ENCODE data around the gene B3GLCT. TPM values are rescaled to one million over a fixed set of nuclear protein-coding genes. Genes with fewer than 3 reads are reported as not detected.

B3GLCT gene
- polyA plus RNA-seq, 1 of the 3 experiments (the other 2 are of a cell fraction): 2.4 TPM

- no peaks in the 10 kb centered on the region for H3K79me2 ChIP-seq (ENCODE audit: insufficient read depth)
- 39% methylated on average over 2 of the region's 2 CpGs for WGBS (ENCODE audit: low lambda C conversion rate)
- POLR2A ChIA-PET: no interaction called here
- TF ChIP-seq NFIC (IDR thresholded peaks at IDR 0.05; ENCODE audit: borderline replicate concordance): no peak
- TF ChIP-seq CTCF (IDR thresholded peaks at IDR 0.05): no peak
- TF ChIP-seq, protein P1, sequence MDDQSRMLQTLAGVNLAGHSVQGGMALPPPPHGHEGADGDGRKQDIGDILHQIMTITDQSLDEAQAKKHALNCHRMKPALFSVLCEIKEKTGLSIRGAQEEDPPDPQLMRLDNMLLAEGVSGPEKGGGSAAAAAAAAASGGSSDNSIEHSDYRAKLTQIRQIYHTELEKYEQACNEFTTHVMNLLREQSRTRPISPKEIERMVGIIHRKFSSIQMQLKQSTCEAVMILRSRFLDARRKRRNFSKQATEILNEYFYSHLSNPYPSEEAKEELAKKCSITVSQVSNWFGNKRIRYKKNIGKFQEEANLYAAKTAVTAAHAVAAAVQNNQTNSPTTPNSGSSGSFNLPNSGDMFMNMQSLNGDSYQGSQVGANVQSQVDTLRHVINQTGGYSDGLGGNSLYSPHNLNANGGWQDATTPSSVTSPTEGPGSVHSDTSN (IDR thresholded peaks at IDR 0.05): no peak
- no peak for TF ChIP-seq RAD21 (IDR thresholded peaks at IDR 0.05; ENCODE audit: low read length)
- TF ChIP-seq, protein P2, sequence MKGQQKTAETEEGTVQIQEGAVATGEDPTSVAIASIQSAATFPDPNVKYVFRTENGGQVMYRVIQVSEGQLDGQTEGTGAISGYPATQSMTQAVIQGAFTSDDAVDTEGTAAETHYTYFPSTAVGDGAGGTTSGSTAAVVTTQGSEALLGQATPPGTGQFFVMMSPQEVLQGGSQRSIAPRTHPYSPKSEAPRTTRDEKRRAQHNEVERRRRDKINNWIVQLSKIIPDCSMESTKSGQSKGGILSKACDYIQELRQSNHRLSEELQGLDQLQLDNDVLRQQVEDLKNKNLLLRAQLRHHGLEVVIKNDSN (IDR thresholded peaks at IDR 0.05; ENCODE audit: borderline replicate concordance, low read depth): no peak
- TF ChIP-seq, protein P3, sequence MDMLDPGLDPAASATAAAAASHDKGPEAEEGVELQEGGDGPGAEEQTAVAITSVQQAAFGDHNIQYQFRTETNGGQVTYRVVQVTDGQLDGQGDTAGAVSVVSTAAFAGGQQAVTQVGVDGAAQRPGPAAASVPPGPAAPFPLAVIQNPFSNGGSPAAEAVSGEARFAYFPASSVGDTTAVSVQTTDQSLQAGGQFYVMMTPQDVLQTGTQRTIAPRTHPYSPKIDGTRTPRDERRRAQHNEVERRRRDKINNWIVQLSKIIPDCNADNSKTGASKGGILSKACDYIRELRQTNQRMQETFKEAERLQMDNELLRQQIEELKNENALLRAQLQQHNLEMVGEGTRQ (IDR thresholded peaks at IDR 0.05; ENCODE audit: borderline replicate concordance, low read depth, low read length): no peak
- no peak for TF ChIP-seq SIN3A (IDR thresholded peaks at IDR 0.05; ENCODE audit: borderline replicate concordance, low read depth, low read length)
- H3K9ac ChIP-seq: no peak overlapping the region
- CTCF ChIA-PET: no interaction called here
- no peaks in the 10 kb centered on the region for H3K4me1 ChIP-seq (ENCODE audit: control insufficient read depth in 1 of 2, insufficient read depth in 2 of 2, low read depth in 1 of 2, low read length in 1 of 2)
- no peak for DNase-seq
- no peaks in the 10 kb centered on the region for H3K27me3 ChIP-seq (ENCODE audit: insufficient read depth)
- no peak overlapping the region for H3K4me2 ChIP-seq
- H4K20me1 ChIP-seq (ENCODE audit: insufficient read depth): no peaks in the 10 kb centered on the region
- no peak overlapping the region for H3K4me3 ChIP-seq (ENCODE audit: low read depth in 2 of 2, low read length in 1 of 2)
- no peak overlapping the region for H3K27ac ChIP-seq (ENCODE audit: low read depth in 2 of 2, low read length in 1 of 2)
- H3K36me3 ChIP-seq (replicated peaks in 1 of 2; ENCODE audit: control insufficient read depth in 1 of 2, insufficient read depth in 2 of 2, low read length in 1 of 2): peaks cover 0 to 3% of the 10 kb centered on the region in 2 experiments
- no peaks in the 10 kb centered on the region for H3K9me3 ChIP-seq
- no peak overlapping the region for H2AFZ ChIP-seq (ENCODE audit: low read depth)
- H3F3A ChIP-seq (replicated peaks; ENCODE audit: insufficient read depth): no peaks in the 10 kb centered on the region
- H3K9me2 ChIP-seq: no peaks in the 10 kb centered on the region
Observed at GRCh38 chr13:31314961-31315360, 115.2 kb downstream of the B3GLCT start.

DNA sequence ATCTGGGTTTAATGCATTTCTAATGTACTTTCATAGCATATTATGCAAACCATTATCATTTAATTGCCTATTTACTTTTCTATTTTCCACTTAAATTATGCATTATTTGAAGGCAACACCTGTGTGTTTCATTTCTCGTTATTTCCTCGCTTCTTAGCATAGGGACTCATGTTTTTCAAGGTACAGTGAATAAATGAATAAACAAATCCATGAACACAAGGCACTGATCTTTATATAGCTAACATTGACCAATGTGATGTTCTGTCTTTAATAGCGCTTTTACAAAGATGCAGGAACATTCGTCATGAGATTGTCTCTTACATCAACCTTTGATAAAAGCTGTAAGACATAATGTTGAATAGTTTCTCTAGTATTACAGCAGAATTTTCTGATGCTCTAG is 121.2 kb downstream of the B3GLCT start:
- Histone ChIP-seq H3K27ac (ENCODE audit: low read depth in 2 of 2, low read length in 1 of 2) (no peak overlapping the region), H3F3A (replicated peaks; ENCODE audit: insufficient read depth) (no peaks in the 10 kb centered on the region), H3K36me3 (replicated peaks in 1 of 2; ENCODE audit: control insufficient read depth in 1 of 2, insufficient read depth in 2 of 2, low read length in 1 of 2) (peaks cover 0 to 3% of the 10 kb centered on the region in 2 experiments), H4K20me1 (ENCODE audit: insufficient read depth) (no peaks in the 10 kb centered on the region), H2AFZ (ENCODE audit: low read depth) (no peak overlapping the region), H3K27me3 (ENCODE audit: insufficient read depth) (no peaks in the 10 kb centered on the region), H3K9ac (no peak overlapping the region), H3K79me2 (ENCODE audit: insufficient read depth) (no peaks in the 10 kb centered on the region), H3K9me2 (no peaks in the 10 kb centered on the region), H3K4me1 (ENCODE audit: control insufficient read depth in 1 of 2, insufficient read depth in 2 of 2, low read depth in 1 of 2, low read length in 1 of 2) (no peaks in the 10 kb centered on the region), H3K4me2 (no peak overlapping the region), H3K9me3 (no peaks in the 10 kb centered on the region), H3K4me3 (ENCODE audit: low read depth in 2 of 2, low read length in 1 of 2) (no peak overlapping the region)
- CTCF ChIA-PET: no interaction called here
- no peak for DNase-seq
- WGBS (ENCODE audit: low lambda C conversion rate): 94% methylated on average over 4 of the region's 4 CpGs
- POLR2A ChIA-PET: no interaction called here
- TF ChIP-seq TAF1 (IDR thresholded peaks at IDR 0.05; ENCODE audit: borderline replicate concordance, low read depth, low read length) (no peak), NRF1 (IDR thresholded peaks at IDR 0.05; ENCODE audit: low read depth, low read length) (no peak), EZH2phosphoT487 (IDR thresholded peaks at IDR 0.05; ENCODE audit: borderline replicate concordance, low read depth) (no peak), NFIC (IDR thresholded peaks at IDR 0.05; ENCODE audit: borderline replicate concordance) (no peak), RCOR1 (IDR thresholded peaks at IDR 0.05; ENCODE audit: low read length) (no peak), GABPA (IDR thresholded peaks at IDR 0.05; ENCODE audit: low read depth) (no peak), SMC3 (IDR thresholded peaks at IDR 0.05; ENCODE audit: low read depth, low read length) (no peak), EP300 (IDR thresholded peaks at IDR 0.05; ENCODE audit: borderline replicate concordance in 1 of 2, low read depth in 1 of 2, low read length in 1 of 2) (no peak), TEAD4 (IDR thresholded peaks at IDR 0.05; ENCODE audit: borderline replicate concordance, insufficient read depth) (no peak), RAD21 (IDR thresholded peaks at IDR 0.05; ENCODE audit: low read length) (no peak), FOXM1 (IDR thresholded peaks at IDR 0.05; ENCODE audit: low read depth) (no peak)
- TF ChIP-seq, protein P4, sequence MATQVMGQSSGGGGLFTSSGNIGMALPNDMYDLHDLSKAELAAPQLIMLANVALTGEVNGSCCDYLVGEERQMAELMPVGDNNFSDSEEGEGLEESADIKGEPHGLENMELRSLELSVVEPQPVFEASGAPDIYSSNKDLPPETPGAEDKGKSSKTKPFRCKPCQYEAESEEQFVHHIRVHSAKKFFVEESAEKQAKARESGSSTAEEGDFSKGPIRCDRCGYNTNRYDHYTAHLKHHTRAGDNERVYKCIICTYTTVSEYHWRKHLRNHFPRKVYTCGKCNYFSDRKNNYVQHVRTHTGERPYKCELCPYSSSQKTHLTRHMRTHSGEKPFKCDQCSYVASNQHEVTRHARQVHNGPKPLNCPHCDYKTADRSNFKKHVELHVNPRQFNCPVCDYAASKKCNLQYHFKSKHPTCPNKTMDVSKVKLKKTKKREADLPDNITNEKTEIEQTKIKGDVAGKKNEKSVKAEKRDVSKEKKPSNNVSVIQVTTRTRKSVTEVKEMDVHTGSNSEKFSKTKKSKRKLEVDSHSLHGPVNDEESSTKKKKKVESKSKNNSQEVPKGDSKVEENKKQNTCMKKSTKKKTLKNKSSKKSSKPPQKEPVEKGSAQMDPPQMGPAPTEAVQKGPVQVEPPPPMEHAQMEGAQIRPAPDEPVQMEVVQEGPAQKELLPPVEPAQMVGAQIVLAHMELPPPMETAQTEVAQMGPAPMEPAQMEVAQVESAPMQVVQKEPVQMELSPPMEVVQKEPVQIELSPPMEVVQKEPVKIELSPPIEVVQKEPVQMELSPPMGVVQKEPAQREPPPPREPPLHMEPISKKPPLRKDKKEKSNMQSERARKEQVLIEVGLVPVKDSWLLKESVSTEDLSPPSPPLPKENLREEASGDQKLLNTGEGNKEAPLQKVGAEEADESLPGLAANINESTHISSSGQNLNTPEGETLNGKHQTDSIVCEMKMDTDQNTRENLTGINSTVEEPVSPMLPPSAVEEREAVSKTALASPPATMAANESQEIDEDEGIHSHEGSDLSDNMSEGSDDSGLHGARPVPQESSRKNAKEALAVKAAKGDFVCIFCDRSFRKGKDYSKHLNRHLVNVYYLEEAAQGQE (IDR thresholded peaks at IDR 0.05; ENCODE audit: low read depth, low read length): no peak
- TF ChIP-seq, protein P2 (IDR thresholded peaks at IDR 0.05; ENCODE audit: borderline replicate concordance, low read depth): no peak
